GM18868 (cell line): ENCODE data around the gene ACOX3.
"Not testable (repeated sequence)": the region's sequence is repeated elsewhere in the genome, so short reads cannot be mapped to it uniquely, and the experiment has no call there.

ENCODE experiments used
- ATAC-seq: cut with Tn5 transposase; IDR thresholded peaks from one replicate; pipeline ENCODE4 v1.9.1; 2021; ENCODE audit warnings: mild to moderate bottlenecking, moderate library complexity; ENCODE audit not compliant: unreplicated experiment

ACOX3 gene

DNA sequence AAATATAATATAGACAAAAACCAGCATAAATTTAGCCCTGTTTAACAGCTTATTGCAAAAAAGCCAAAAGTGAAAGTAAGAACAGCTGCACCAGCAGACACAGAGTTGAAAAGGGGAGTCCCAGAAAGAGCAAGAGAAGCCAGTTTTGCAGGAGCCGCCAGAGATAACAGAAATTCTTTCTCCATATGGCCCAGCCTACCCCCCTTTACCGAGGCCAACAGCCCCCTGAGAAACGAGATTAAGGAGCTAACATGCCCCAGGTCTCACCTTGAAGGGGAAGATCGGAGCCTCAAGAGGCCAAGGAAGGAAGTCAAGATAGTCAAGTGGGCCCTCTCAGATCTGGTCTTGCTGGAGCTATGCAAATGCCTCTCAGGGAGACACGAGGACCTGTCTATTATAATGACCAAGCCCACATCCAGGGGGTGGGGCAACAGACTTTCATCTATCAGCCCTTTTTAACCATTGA is 4.8 kb downstream of the ACOX3 start:
- ATAC-seq = peak; percentile 69

DNA sequence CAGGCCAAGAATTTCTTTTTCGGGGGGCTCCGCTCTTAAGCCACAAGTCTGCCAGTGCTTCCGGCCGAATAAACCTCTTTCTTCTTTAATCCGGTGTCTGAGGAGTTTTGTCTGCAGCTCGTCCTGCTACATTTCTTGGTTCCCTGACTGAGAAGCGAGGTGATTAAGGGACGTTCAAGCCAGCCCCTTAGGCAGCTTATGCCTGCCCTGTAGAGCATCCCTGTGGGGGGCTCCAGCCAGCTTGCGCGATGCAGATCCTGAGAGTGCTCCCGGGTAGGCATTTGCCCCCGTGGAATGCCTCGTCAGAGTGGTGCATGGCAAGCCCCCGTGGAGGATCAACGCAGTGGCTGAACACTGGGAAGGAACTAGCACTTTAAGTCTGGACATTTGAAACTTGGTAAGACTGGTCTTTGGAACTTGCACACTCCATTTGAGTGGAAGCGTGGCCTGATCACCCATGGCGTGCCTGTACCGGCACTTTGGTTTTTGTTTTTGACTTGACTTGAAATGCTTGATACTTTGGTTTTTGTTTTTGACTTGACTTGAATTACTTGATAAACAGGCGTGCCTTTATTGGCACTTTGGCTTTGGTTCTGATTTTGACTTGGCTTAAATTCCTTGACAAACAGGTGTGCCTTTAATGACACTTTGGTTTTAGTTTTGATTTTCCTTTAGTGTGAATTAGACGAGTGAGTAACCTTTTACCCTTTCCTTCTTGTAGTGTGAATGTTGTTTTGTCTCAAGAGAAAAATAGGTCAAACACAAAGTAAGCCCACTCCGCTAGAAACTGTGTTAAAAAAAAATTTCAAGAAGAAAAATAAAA is 6.1 kb downstream of the ACOX3 start:
- no peak for ATAC-seq

DNA sequence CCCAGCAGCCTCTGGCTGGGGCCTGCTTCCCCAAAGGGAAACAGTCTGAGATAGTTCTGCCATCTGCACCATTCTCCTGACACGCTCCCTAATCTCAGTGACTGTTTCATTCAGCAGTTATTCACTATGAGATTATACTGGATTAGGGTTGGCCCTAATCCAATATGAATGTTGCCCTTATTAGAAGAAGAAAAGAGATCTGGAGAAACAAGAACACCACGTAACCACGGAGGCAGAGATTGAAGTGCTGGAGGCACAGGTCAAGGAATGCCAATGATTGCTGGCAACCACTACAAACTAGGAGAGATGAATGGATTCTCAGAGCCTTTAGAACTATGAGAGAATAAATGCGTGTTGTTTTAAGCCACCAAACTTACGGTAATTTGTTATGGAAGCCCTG is 7.4 kb downstream of the ACOX3 start:
- ATAC-seq = no peak

DNA sequence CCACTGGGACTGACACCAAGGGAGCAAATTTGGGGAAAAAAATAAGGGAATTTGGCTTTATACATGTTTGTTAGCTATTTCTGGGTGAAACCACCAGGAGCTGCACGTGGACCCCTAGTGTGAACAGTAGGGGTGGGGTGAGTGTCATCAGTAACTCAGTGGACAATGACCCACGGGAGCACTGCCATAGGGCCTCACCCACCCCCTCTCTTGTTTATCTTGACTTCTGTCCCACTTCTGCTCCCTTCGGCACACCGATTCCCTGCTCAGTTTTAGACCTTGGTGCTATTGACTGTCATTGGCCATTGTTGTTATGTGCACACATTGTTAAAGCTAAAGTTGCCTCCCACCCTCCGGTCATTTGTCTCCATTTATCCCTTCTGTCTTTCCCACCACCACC is 9.0 kb downstream of the ACOX3 start:
- no peak for ATAC-seq

DNA sequence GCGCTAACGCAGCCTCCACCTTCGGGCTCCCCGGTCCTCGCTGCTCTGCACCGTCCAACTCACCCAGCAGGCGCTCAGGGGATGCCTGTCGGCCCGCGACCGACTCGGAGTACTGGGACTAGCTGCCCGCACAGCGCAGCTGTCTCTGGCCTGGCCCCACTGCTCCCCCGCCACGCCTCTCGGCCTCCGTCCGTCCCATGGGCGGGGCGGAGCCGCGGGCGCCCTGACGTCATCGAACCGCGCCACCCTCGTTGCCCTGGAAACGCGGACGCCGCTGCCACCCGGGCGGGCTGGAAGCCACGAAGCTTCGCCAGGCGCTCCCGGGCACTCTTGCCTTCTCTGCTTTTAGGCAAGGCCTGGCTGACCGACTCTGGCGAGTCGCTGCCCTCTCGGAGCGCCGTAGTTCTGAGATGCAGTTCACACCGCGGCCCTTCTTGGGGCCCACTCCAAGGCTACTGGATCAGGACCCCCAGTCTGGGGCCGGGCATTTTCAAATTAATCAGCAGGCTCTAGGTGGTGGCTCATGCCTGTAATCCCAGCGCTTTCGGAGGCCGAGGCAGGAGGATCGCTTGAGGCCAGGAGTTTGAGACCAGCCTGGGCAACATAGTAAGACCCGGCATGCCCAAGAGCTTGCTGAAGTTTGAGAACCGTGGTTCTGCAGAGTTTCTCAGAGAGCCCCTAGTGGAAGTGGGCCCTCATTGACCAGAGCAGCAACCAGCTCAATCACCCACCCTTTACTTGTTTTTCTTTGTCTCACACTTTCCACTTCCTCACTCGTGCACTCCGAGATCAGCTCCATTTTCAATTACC is 12.0 kb downstream of the ACOX3 start:
- ATAC-seq = peak; percentile 93

DNA sequence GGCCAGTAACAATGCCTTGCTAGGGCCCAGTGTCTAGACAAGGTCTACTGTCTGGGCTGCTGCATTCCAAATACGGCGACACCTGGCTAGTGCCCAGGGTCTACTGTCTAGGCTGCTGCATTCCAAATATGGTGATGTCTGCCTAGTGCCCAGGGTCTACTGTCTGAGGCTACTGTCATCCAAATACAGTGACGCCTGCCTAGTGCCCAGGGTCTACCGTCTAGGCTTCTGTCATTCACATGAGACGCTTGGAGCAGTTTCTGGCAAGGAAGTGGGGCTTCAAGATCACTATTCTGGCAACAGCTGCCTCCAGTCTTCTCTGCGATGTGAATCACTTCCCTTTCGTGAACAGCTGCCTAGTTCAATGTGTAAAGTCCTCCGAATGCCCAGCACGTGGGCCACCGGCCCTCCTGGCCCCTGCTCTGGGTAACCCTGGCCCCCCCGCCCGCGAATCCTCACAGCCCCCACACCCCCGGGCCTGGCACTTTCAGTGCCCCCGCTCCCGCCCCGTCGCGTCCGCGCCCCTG is 12.7 kb downstream of the ACOX3 start:
- peak; percentile 51 for ATAC-seq

DNA sequence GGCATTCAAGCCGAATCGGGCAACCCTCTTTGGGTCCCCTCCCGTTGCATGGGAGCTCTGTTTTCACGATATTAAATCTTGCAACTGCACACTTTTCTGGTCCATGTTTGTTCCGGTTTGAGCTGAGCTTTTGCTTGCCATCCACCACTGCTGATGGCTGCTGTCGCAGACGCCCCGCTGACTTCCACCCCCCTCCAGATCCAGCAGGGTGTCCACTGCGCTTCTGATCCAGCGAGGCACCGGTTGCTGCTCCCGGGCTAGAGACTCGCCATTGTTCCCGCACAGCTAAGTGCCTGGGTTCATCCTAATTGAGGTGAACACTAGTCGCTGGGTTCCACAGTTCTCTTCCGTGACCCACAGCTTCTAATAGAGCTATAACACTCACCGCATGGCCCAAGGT is 13.3 kb downstream of the ACOX3 start:
- no peak for ATAC-seq

DNA sequence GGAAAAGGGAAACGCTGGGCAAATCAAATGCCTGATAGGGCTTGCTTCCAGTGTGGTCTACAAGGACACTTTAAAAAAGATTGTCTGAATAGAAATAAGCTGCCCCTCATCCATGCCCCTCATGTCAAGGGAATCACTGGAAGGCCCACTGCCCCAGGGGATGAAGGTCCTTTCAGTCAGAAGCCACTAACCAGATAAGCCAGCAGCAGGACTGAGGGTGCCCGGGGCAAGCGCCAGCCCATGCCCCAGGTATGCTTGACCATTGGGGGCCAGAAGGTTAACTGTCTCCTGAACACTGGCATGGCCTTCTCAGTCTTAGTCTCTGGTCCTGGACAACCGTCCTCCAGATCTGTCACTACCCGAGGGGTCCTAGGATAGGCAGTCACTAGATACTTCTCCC is 17.7 kb downstream of the ACOX3 start:
- no peak for ATAC-seq

DNA sequence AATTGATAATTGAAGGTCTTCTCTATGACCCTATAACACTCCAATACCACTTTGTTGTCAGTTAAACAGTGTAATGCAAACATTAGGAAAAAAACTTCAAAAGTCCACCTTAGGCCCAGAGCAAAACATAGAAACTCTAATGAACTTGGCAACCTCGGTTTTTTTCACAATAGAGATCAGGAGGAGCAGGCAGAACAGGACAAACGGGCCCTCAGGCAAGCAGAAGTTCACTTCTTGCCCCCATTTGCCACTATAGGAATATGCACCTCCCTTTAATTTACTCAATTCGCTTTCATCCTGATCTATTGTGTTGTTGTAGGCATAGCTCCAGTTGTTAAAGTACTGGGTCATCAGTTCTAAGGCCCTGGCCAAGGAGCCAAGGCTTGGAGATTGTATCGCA is 18.2 kb downstream of the ACOX3 start:
- no peak for ATAC-seq

DNA sequence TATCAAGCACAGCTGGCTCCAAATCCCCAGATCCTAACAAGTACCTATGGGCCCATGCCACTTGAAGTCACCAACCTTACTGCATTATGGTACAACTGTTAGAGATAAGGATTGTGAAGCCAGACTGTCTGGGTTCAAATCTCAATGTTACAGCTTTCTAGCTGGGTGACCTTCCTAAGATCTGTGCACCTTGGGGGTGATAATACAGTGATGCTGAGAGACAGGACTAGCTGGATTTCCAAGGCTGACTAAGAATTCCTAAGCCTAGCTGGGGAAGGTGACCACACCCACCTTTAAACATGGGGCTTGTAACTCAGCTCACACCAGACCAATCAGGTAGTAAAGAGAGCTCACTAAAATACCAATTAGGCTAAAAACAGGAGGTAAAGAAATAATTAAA is 20.4 kb downstream of the ACOX3 start:
- not testable (repeated sequence) for ATAC-seq

DNA sequence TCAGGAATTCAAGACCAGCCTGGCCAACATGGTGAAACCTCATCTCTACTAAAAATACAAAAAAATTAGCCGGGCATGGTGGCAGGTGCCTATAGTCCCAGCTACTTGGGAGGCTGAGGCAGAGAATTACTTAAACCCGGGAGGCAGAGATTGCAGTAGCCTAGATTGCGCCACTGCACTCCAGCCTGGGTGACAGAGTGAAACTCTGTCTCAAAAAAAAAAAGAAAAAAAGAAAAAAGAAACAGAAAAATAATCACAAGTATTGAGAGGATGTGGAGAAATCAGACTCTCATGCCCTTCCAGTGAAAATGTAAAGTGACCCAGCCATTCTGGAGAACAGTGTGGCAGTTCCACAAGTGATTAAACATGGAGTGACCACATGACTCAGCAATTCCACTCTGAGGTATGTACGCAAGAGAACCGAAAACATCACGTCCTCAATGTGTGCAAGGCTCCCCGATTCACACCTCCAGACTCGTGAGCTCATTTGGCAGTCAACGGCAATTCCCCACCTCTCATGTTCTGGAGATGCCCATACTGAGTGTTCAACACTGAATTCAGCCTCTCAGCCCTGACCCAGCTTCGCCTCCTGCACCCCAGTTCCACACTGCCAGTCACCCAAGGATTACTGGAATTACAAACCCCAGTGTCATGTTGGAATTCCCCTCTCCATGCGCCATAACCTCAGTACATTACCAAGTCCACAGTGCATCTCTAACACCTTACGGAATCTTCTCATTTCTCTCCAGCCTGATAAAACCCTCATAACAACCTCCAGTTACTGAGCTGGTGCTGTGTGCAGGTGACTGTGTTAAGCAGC is 21.1 kb downstream of the ACOX3 start:
- peak; percentile 96 for ATAC-seq

DNA sequence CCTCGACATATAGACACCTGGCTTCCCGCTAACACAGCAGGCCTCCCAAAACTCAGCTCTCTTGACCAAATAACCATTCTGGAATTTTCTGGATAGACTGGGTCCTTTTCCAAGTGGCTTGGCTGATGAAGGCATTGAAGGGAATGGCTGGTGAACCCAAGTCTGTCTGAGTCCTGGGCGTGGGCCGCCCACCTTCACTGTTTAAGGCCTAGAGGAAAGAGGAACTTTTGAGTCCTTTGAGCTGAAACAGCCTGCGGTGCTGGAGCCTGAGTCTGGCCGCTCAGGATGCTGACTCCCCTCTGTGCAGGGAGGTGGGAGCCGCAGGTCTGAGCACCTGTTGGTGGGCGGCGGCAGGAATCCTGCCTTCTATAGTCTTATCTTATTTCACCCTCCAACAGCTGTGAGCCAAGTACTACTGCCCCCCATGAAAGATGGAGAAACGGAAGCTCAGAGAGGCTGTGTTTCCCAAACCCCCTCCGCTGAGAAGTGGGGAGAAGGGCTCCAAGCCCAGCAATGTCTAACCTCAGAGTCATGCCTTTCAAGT is 23.4 kb downstream of the ACOX3 start:
- ATAC-seq = no peak

DNA sequence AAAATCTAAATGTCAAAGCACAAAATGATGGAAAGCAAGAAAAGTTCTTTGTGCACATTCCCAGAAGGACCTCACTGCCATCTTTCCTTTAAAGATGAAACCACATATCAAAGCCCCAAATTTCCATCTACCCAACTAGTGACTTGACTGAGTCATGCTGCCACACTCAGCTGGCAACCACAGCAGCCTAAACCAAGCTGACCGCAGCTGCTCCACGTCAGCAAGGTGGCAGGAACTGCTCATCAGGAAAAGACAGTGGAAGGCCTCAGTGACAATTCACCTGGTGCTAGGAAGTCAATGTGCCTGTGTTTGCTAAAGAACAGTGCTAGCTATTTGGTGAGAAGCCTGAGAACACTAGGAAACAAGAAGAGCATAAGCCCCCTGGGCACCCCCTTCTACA is 26.1 kb downstream of the ACOX3 start:
- ATAC-seq = no peak

DNA sequence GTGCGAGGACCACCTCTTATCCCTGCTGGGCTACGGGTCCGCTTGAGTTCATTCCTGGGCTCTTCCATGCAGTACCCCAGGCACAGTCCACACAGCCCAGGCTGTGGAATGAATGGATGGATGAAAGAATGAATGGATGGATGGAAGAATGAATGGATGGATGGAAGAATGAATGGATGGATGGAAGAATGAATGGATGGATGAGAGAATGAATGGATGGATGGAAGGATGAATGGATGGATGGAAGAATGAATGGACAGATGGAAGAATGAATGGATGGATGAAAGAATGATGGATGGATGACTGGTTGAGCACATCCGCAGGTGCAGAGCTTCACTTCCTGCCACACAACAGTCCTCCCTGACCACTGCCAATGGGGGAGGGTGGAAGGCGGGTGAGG is 28.2 kb downstream of the ACOX3 start:
- ATAC-seq = no peak

DNA sequence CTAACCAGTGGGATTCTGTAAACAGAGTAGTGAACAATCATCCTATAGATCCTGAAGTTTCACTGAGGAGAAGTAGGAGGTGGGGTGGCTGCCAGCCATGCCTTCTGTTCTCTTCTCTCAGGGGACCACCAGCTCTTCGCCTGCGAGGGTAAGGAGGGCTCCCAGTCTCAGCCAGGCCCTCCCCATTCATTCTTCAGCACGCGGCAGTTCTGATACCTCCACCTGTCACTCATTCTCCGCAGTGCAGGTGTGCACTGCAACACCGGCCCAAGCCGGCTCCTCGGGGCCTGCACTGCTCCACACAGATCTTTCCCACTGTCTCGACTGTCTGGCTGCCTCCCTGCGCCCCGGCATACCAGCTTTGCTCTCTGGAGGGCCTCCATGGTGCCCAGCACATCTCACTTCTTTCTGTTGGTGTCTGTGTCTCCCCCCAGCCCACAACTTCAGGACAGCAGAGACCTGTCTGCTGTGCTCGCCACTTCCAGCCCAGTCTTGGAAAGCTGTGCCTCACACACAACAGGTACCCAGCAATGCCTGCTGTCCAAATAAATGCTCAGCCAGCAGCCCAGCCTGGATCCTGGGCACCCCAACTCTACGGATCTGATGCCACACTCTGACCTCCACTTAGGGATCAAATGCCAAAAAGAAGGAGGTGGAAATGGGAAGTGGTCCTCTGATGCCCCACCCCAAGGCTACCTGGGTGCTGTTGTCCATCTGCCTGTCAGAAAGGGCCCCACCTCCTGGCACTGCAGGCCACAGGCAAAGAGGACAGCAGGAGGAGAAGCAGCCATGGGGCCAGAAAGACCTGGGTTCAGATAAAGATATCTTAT is 29.0 kb downstream of the ACOX3 start:
- ATAC-seq = no peak

DNA sequence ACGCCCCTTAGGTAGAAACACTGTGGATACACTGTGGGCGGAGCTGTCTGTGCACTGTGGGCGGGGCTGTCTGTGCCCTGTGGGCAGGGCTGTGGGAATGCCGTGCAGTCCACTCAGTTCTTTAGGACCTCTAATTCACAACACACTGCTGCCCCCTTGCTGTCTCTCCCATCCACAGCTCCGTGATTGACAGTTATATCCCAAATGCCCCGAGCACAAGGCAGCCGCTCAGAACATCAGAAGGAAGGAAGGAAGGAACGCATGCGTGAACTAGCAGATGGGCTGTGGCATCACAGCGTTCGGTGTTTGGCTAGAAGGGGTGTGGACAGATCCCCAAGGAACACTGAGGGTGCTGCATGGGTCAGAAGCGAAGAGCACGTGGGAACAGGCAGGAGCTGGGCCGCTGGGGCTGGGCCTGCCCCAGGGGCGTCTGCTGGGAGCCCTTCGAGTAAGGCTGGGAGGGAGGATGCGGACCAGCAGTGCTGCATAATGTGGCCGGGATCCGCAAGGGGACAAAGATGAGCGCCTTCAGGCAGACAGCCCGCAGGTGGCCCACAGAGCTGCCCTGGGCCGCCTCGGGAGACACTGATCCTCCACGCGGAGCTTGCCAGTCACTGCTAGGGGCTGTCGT is 29.8 kb downstream of the ACOX3 start:
- no peak for ATAC-seq

DNA sequence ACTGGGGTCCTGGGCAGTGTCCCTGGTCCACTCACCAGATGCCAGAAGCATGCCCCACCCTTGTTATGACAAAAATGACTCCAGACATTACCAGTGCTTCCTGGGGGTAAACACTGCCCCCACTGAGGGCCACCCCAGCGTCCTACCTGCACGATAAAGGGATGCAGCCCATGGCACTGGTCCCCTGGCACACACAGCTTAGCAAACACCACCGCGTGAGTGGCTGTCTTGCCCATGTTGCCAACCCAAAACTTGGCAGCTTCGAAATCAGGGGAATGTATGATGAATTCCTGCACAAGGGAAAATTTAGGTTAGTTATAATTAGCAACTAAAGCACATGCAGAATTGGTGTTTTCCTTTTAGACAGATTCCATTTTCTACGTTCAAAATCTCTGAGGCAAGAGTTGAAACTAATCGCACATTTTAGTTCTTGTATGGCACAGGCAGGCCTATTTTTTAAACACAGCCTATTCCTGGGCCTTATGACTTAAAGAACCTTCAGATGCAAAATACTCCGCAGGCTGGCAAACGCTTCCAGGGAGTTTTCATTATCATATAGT is 30.4 kb downstream of the ACOX3 start:
- no peak for ATAC-seq

DNA sequence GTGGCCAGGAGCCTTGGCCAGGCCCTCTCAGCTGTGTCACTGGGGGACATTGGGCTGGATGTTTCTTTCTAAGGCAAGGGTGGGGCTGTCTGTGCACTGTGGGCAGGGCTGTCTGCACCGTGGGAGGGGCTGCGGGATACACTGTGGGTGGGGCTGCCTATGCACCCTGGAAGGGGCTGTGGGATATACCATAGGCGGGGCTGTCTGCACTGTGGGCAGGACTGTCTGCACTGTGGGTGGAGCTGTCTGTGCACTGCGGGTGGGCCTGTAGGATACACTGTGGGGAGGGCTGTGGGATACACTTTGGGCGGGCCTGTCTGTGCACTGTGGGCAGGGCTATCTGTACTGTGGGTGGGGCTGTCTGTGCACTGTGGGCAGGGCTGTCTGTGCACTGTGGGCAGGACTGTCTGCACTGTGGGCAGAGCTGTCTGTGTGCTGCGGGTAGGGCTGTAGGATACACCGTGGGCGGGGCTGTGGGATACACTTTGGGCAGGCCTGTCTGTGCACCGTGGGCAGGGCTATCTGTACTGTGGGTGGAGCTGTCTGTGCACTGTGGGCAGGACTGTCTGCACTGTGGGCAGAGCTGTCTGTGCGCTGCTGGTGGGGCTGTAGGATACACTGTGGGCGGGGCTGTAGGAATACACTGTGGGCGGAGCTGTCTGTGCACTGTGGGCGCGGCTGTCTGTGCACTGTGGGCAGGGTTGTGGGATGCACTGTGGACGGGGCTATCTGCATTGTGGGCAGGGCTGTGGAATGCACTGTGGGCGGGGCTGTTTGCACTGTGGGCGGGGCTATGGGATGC is 31.1 kb downstream of the ACOX3 start:
- no peak for ATAC-seq
